Astrocyte (in vitro differentiated cells and primary cell): ENCODE measurements around the gene DCLK1. TPM values are rescaled to one million over a fixed set of nuclear protein-coding genes. Genes with fewer than 3 reads are reported as not detected.

ENCODE experiments used
- DNase-seq: peaks from one replicate; pipeline ENCODE4 v3.0.0-alpha.2; 2010; ENCODE audit warnings: low read depth
- FAIRE-seq: peaks from 2 replicates; lab custom pipeline; 2011; peaks lifted over from hg19 to GRCh38; lab: Jason Lieb, UNC
- H2AFZ ChIP-seq: 2 replicates; pipeline ENCODE4 v1.6.0; 2012; ENCODE audit warnings: low read depth, low read length, inconsistent platforms
- H3K27ac ChIP-seq: 2 replicates; pipeline ENCODE4 v1.5.1; 2011; ENCODE audit warnings: low read depth, low read length, inconsistent platforms
- H3K27me3 ChIP-seq: 2 replicates; pipeline ENCODE4 v1.6.0; 2011; ENCODE audit warnings: low read length, inconsistent platforms; ENCODE audit not compliant: insufficient read depth
- H3K36me3 ChIP-seq: 2 replicates; pipeline ENCODE4 v1.5.1; 2011; ENCODE audit warnings: low read length, inconsistent platforms; ENCODE audit not compliant: insufficient read depth
- H3K4me1 ChIP-seq: 2 replicates; pipeline ENCODE4 v1.5.1; 2011; ENCODE audit warnings: low read length, inconsistent platforms; ENCODE audit not compliant: insufficient read depth
- H3K4me2 ChIP-seq: 2 replicates; pipeline ENCODE4 v1.6.0; 2012; ENCODE audit warnings: low read length, inconsistent platforms
- H3K4me3 ChIP-seq: 2 replicates; pipeline ENCODE4 v1.5.1; 2011; ENCODE audit warnings: low read depth, mild to moderate bottlenecking, low read length, inconsistent platforms; ENCODE audit not compliant: insufficient read depth
- H3K79me2 ChIP-seq: 2 replicates; pipeline ENCODE4 v1.6.0; 2012; ENCODE audit warnings: mild to moderate bottlenecking, low read length, inconsistent platforms; ENCODE audit not compliant: insufficient read depth
- H3K9ac ChIP-seq: 2 replicates; pipeline ENCODE4 v1.6.0; 2012; ENCODE audit warnings: mild to moderate bottlenecking, low read length, inconsistent platforms
- H3K9me3 ChIP-seq: 2 replicates; pipeline ENCODE4 v1.5.1; 2012; ENCODE audit warnings: low read depth, mild to moderate bottlenecking, low read length, inconsistent platforms; ENCODE audit not compliant: insufficient read depth
- H4K20me1 ChIP-seq: 2 replicates; pipeline ENCODE4 v1.6.0; 2012; ENCODE audit warnings: low read length, inconsistent platforms; ENCODE audit not compliant: insufficient read depth
- H3K27ac Mint-ChIP-seq: one replicate; pipeline ENCODE4 v1.8.0; 2021; ENCODE audit warnings: mild to moderate bottlenecking, mixed read lengths; ENCODE audit not compliant: unreplicated experiment
- H3K27me3 Mint-ChIP-seq: one replicate; pipeline ENCODE4 v1.8.0; 2021; ENCODE audit warnings: low read depth, mixed read lengths; ENCODE audit not compliant: unreplicated experiment
- H3K36me3 Mint-ChIP-seq: one replicate; pipeline ENCODE4 v1.8.0; 2021; ENCODE audit warnings: low read depth, mixed read lengths; ENCODE audit not compliant: unreplicated experiment
- H3K4me1 Mint-ChIP-seq: one replicate; pipeline ENCODE4 v1.8.0; 2021; ENCODE audit warnings: low read depth, mixed read lengths; ENCODE audit not compliant: unreplicated experiment
- H3K4me3 Mint-ChIP-seq: one replicate; pipeline ENCODE4 v1.8.0; 2021; ENCODE audit warnings: mild to moderate bottlenecking, moderate library complexity, mixed read lengths; ENCODE audit not compliant: unreplicated experiment
- H3K9me3 Mint-ChIP-seq: one replicate; pipeline ENCODE4 v1.8.0; 2021; ENCODE audit warnings: mild to moderate bottlenecking, mixed read lengths; ENCODE audit not compliant: unreplicated experiment
- CTCF ChIP-seq: IDR thresholded peaks from 2 replicates; pipeline ENCODE4 v1.5.1; 2011; ENCODE audit warnings: low read depth, mild to moderate bottlenecking, inconsistent platforms, low read length, moderate library complexity; ENCODE audit not compliant: insufficient read depth
- EZH2 ChIP-seq: IDR thresholded peaks from 2 replicates; pipeline ENCODE4 v1.6.1; 2012; ENCODE audit warnings: mild to moderate bottlenecking, low read length, inconsistent platforms; ENCODE audit not compliant: insufficient read depth
- total RNA-seq: library from RNA; stranded (reverse); gene quantifications from 2 replicates; pipeline ENCODE4 v1.2.1, GENCODE V29; 2021

Gene DCLK1
- total RNA-seq, 1 donor from 2014 or later = 4.9 TPM

- H3K4me1 ChIP-seq = peaks cover 13% of the 10 kb centered on the region
- no peaks in the 10 kb centered on the region for H3K9me3 ChIP-seq
- FAIRE-seq = no peak
- Mint-ChIP-seq H3K27me3 (peaks cover 27% of the 10 kb centered on the region), H3K4me3 (no peak overlapping the region), H3K9me3 (no peaks in the 10 kb centered on the region), H3K36me3 (no peaks in the 10 kb centered on the region), H3K27ac (no peak overlapping the region), H3K4me1 (no peaks in the 10 kb centered on the region)
- H3K27me3 ChIP-seq = peaks cover 7% of the 10 kb centered on the region
- H4K20me1 ChIP-seq = peaks cover 1% of the 10 kb centered on the region
- H3K36me3 ChIP-seq = no peaks in the 10 kb centered on the region
- no peak overlapping the region for H2AFZ ChIP-seq
- no peak for TF ChIP-seq CTCF
- TF ChIP-seq EZH2 = no peak
- H3K27ac ChIP-seq = no peak overlapping the region
- H3K79me2 ChIP-seq = peaks cover 36% of the 10 kb centered on the region
- H3K4me3 ChIP-seq = no peak overlapping the region
- H3K9ac ChIP-seq = no peak overlapping the region
- H3K4me2 ChIP-seq = peak overlapping the region; percentile 15
- DNase-seq = peak; percentile 78
These were observed 6.9 kb downstream of the DCLK1 start for GRCh38 chr13:36124236-36124822.

- no peak overlapping the region for H3K4me2 ChIP-seq
- no peaks in the 10 kb centered on the region for H3K9me3 ChIP-seq
- Mint-ChIP-seq H3K27ac (no peak overlapping the region), H3K4me3 (no peak overlapping the region), H3K9me3 (peaks cover 2% of the 10 kb centered on the region), H3K36me3 (no peaks in the 10 kb centered on the region), H3K27me3 (no peaks in the 10 kb centered on the region), H3K4me1 (no peaks in the 10 kb centered on the region)
- no peaks in the 10 kb centered on the region for H3K36me3 ChIP-seq
- no peak overlapping the region for H3K4me3 ChIP-seq
- no peak overlapping the region for H3K9ac ChIP-seq
- DNase-seq (no peak), FAIRE-seq (no peak)
- TF ChIP-seq CTCF (no peak), EZH2 (no peak)
- H3K27ac ChIP-seq = no peak overlapping the region
- peaks cover 7% of the 10 kb centered on the region for H3K79me2 ChIP-seq
- H3K4me1 ChIP-seq = no peaks in the 10 kb centered on the region
- no peak overlapping the region for H2AFZ ChIP-seq
- no peaks in the 10 kb centered on the region for H4K20me1 ChIP-seq
- H3K27me3 ChIP-seq = no peaks in the 10 kb centered on the region
These were observed 15.9 kb downstream of the DCLK1 start for GRCh38 chr13:36115306-36115705.

GRCh38 chr13:36114233-36114632, 16.9 kb downstream of the DCLK1 start:
- Histone ChIP-seq H3K27ac (no peak overlapping the region), H3K27me3 (no peaks in the 10 kb centered on the region), H3K4me1 (no peaks in the 10 kb centered on the region), H3K4me3 (no peak overlapping the region), H4K20me1 (no peaks in the 10 kb centered on the region), H3K79me2 (peaks cover 7% of the 10 kb centered on the region), H3K9ac (no peak overlapping the region), H2AFZ (no peak overlapping the region), H3K9me3 (no peaks in the 10 kb centered on the region), H3K4me2 (no peak overlapping the region), H3K36me3 (no peaks in the 10 kb centered on the region)
- DNase-seq (no peak), FAIRE-seq (no peak)
- Mint-ChIP-seq H3K36me3 (no peaks in the 10 kb centered on the region), H3K4me3 (no peak overlapping the region), H3K27ac (no peak overlapping the region), H3K27me3 (no peaks in the 10 kb centered on the region), H3K4me1 (no peaks in the 10 kb centered on the region), H3K9me3 (peaks cover 2% of the 10 kb centered on the region)
- TF ChIP-seq EZH2 (no peak), CTCF (no peak)
